ENCODE measurements around the gene CLSTN2.

DNA sequence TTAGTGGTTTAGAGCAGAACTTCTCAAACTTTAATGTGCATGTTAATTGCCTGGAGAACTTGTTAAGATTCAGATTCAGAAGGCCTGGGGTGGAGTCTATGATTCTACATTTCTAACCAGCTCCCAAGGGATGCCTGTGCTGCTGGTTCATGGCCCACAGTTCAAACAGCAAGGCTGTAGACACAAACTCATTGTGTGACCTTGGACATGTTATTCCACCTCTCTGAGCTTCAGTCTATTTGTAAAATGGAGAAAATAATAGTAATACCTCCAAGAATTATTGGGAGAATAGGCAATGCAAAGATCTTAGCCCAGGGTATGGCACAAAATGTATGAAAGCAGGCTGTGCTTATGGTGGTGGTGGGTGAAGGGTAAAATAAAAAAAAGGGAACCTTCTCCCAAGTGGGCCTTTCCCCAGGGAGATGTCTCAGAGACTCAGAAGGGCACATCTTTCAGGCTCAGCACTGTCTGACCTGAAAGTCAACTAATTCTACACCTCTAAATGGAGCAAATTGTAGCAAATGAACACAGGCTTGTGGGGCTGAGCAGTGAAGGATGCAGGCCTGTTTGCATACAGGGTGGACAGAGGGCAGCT is 566.9 kb downstream of the CLSTN2 start:
- TF ChIP-seq, protein P1, sequence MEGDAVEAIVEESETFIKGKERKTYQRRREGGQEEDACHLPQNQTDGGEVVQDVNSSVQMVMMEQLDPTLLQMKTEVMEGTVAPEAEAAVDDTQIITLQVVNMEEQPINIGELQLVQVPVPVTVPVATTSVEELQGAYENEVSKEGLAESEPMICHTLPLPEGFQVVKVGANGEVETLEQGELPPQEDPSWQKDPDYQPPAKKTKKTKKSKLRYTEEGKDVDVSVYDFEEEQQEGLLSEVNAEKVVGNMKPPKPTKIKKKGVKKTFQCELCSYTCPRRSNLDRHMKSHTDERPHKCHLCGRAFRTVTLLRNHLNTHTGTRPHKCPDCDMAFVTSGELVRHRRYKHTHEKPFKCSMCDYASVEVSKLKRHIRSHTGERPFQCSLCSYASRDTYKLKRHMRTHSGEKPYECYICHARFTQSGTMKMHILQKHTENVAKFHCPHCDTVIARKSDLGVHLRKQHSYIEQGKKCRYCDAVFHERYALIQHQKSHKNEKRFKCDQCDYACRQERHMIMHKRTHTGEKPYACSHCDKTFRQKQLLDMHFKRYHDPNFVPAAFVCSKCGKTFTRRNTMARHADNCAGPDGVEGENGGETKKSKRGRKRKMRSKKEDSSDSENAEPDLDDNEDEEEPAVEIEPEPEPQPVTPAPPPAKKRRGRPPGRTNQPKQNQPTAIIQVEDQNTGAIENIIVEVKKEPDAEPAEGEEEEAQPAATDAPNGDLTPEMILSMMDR (IDR thresholded peaks at IDR 0.05) = no peak
- TF ChIP-seq POLR2A (IDR thresholded peaks at IDR 0.05) = no peak

Measured in tibial nerve (tissue), 3 donors.